T-helper 1 cell treated with Interleukin-12 subunit alpha and Interleukin-12 subunit beta and Interleukin-4 antibody, amounts not matched to agents 30 μg/mL and 1 μg/mL, for 36 hours (primary cell): ENCODE data around the gene CHIA.

ENCODE experiments used
- H3K27ac Mint-ChIP-seq: one replicate; pipeline ENCODE4 v1.8.0; 2021; ENCODE audit warnings: mild to moderate bottlenecking, mixed read lengths
- H3K27me3 Mint-ChIP-seq: one replicate; pipeline ENCODE4 v1.8.0; 2021; ENCODE audit warnings: low read depth, mixed read lengths
- H3K36me3 Mint-ChIP-seq: one replicate; pipeline ENCODE4 v1.8.0; 2021; ENCODE audit warnings: low read depth, mixed read lengths
- H3K4me1 Mint-ChIP-seq: one replicate; pipeline ENCODE4 v1.8.0; 2021; ENCODE audit warnings: low read depth, mixed read lengths
- H3K4me3 Mint-ChIP-seq: one replicate; pipeline ENCODE4 v1.8.0; 2021; ENCODE audit warnings: mild to moderate bottlenecking, moderate library complexity, mixed read lengths
- H3K9me3 Mint-ChIP-seq: one replicate; pipeline ENCODE4 v1.8.0; 2021; ENCODE audit warnings: mixed read lengths

Gene CHIA

GRCh38 chr1:111290630-111291029, at the start of gene CHIA:
Gene CHIA, plus strand, starts transcription at chr1:111290851. Its CDS starts 19,617 bp downstream, at chr1:111310468.
- H3K4me1 Mint-ChIP-seq = no peaks in the 10 kb centered on the region
- H3K4me3 Mint-ChIP-seq = no peak within 1 kb of the TSS
- H3K27ac Mint-ChIP-seq = no peak within 1 kb of the TSS
- no peaks in the 10 kb centered on the region for H3K36me3 Mint-ChIP-seq
- peaks cover 4% of the 10 kb centered on the region for H3K9me3 Mint-ChIP-seq
- no peaks in the 10 kb centered on the region for H3K27me3 Mint-ChIP-seq

DNA sequence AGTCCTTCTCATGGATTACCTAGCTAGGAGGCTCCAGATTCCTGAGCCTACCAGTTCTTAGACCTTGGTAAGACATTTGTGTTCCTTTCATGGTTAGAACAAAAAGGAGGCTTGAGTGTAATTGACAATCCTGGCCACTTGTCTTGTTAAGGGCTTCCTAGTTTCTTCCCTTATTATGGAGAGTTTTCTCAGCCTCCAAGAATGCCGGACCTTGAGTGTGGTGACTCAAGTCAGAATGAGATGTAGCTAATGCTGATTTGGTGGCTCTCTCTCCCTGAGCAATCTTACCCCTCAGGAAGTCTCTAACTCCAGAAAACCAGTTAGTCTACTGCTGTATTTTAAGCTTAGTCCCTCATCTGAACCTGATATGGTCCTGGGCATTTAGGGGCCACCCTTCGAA, 48.9 kb upstream of the CHIA start:
- H3K9me3 Mint-ChIP-seq = no peaks in the 10 kb centered on the region
- H3K27ac Mint-ChIP-seq = no peak overlapping the region
- peaks cover 53% of the 10 kb centered on the region for H3K36me3 Mint-ChIP-seq
- no peaks in the 10 kb centered on the region for H3K27me3 Mint-ChIP-seq
- H3K4me3 Mint-ChIP-seq = no peak overlapping the region
- peaks cover 2% of the 10 kb centered on the region for H3K4me1 Mint-ChIP-seq

DNA sequence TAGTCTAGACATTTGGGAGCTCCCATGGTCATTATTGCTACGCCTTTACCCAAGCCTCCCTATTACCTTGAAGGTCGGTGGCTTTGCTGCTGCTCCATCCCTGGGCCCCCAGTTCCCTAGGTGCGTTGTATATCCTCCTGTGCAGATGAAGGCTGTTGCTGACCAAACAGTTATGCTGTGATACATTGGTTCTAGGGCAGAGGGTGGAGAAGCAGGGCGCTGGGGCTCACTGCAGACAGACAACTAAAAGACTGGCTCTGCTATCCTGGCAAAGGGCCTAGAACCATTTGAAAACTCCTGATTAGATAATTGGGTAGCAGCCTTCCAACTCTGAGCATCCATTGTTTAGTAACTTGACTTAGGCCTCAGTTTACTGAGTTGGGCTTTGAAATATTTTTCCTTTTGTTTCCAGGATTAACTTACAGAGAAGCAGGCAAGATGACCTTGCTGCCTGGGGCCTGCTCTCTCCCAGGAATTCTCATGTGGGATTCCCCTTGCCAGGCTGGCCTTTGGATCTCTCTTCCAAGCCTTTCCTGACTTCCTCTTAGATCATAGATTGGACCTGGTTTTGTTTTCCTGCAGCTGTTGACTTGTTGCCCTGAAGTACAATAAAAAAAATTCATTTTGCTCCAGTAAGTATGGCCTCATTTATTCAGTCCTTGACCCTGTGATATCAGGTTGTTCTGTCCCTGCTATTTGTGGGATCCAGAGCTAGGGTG, 47.7 kb upstream of the CHIA start:
- no peak overlapping the region for H3K27ac Mint-ChIP-seq
- peaks cover 42% of the 10 kb centered on the region for H3K36me3 Mint-ChIP-seq

DNA sequence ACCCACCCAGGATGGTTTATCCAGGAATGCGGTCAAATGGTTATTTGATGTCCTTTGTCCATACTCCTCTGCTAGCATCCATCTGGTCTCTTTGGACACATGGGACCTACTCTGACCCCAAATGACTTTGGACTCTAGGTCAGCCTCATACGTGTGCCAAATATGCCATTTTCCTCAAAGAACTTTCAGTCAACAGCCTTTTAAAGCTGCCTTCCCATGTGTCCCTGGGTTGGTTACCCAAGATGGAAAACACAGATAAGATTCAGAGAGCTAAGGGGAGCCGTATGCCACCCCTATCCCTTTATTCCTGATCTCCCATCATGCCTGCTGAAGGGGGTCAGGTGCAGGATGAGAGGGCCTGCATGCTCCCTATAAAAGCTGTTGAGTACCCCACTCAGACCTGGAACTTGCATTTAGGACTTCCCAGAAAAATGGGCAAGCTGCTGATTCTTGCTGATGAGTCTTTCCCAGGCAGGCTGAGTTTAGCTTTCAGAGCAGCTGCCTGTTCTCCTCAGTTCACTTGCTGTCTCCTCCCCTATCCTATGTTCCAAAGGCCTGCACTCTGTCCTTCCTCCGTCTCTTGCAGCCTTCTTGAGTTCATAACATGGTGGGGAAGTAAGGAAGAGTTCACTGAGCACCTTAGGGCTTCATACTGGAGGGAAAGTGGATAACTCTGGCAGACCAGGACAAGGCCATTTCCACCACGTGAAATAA, 43.4 kb upstream of the CHIA start:
- Mint-ChIP-seq H3K27me3 (peaks cover 5% of the 10 kb centered on the region), H3K9me3 (no peaks in the 10 kb centered on the region), H3K27ac (no peak overlapping the region), H3K4me3 (no peak overlapping the region), H3K4me1 (peaks cover 8% of the 10 kb centered on the region), H3K36me3 (peaks cover 8% of the 10 kb centered on the region)

More for the DNA sequence above, 47.7 kb upstream of the CHIA start:
- H3K4me3 Mint-ChIP-seq = no peak overlapping the region
- peaks cover 2% of the 10 kb centered on the region for H3K4me1 Mint-ChIP-seq
- no peaks in the 10 kb centered on the region for H3K27me3 Mint-ChIP-seq
- H3K9me3 Mint-ChIP-seq = no peaks in the 10 kb centered on the region

GRCh38 chr1:111249960-111250359, 40.7 kb upstream of the CHIA start:
- Mint-ChIP-seq H3K4me1 (peaks cover 8% of the 10 kb centered on the region), H3K27ac (no peak overlapping the region), H3K4me3 (no peak overlapping the region), H3K27me3 (peaks cover 10% of the 10 kb centered on the region), H3K36me3 (no peaks in the 10 kb centered on the region), H3K9me3 (no peaks in the 10 kb centered on the region)

GRCh38 chr1:111251570-111251969, 39.1 kb upstream of the CHIA start:
- no peak overlapping the region for H3K27ac Mint-ChIP-seq

GRCh38 chr1:111252786-111253185, 37.9 kb upstream of the CHIA start:
- H3K36me3 Mint-ChIP-seq = no peaks in the 10 kb centered on the region
- peaks cover 16% of the 10 kb centered on the region for H3K27me3 Mint-ChIP-seq
- H3K4me3 Mint-ChIP-seq = no peak overlapping the region
- H3K4me1 Mint-ChIP-seq = peaks cover 8% of the 10 kb centered on the region
- H3K9me3 Mint-ChIP-seq = no peaks in the 10 kb centered on the region
- H3K27ac Mint-ChIP-seq = no peak overlapping the region

More at GRCh38 chr1:111251570-111251969, 39.1 kb upstream of the CHIA start:
- peaks cover 16% of the 10 kb centered on the region for H3K27me3 Mint-ChIP-seq
- no peaks in the 10 kb centered on the region for H3K36me3 Mint-ChIP-seq
- no peaks in the 10 kb centered on the region for H3K9me3 Mint-ChIP-seq
- H3K4me3 Mint-ChIP-seq = no peak overlapping the region
- peaks cover 8% of the 10 kb centered on the region for H3K4me1 Mint-ChIP-seq

DNA sequence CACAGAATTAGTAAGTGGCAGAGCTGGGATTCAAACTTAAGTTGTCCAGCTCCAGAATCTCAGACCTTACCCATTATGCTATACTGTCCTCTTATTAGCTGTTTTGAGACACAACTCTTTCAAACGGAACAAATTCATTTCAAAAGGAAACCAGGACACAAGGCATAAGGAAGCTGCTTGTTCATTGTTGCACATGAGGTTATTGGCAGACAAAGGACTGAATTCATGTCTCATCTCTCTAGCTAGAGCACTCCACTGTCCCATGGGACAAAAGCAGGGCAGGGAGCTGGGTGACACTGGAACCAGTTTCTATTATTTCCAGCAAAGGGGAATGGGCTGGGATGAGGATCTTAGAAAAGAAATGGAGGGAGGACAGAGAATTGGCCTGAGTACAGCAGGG, 36.8 kb upstream of the CHIA start:
- peaks cover 8% of the 10 kb centered on the region for H3K4me1 Mint-ChIP-seq
- H3K27ac Mint-ChIP-seq = no peak overlapping the region
- no peak overlapping the region for H3K4me3 Mint-ChIP-seq
- H3K27me3 Mint-ChIP-seq = peaks cover 16% of the 10 kb centered on the region
- no peaks in the 10 kb centered on the region for H3K36me3 Mint-ChIP-seq
- H3K9me3 Mint-ChIP-seq = no peaks in the 10 kb centered on the region

DNA sequence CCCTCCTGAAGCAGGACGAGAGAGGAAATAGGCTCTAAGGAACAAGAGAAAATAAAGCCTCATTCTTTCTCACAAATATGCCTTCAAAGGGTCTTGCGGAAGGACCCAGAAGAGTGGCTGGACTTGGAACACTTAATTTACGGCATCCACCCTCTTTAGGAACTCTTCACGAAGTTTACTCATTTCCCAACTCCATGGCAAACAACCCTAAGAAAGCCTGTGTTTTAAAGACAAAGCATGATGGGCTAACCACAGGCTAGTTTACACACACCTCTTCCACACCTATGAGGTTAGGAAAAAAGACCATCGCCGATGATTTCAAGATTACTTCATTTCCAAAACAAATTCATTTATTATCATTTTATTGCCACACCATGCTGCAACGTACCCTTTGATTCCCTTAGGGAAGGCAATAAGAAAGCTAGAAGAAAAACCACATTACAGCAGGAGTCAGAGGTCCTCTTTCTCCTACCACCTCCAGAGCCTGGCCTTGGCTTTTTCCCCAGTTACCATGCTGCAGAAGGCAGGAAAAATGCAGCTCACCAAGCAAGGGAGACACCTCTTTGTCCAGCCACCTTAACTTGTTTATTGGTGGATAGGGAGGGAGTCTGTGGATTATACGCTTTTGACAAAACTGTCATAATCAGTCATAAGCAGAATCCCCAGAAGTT, 33.5 kb upstream of the CHIA start:
- H3K4me3 Mint-ChIP-seq = no peak overlapping the region
- H3K27ac Mint-ChIP-seq = no peak overlapping the region
- H3K27me3 Mint-ChIP-seq = peaks cover 21% of the 10 kb centered on the region
- H3K36me3 Mint-ChIP-seq = no peaks in the 10 kb centered on the region
- H3K4me1 Mint-ChIP-seq = no peaks in the 10 kb centered on the region
- peaks cover 2% of the 10 kb centered on the region for H3K9me3 Mint-ChIP-seq

- Mint-ChIP-seq H3K27ac (no peak overlapping the region), H3K27me3 (peaks cover 55% of the 10 kb centered on the region), H3K9me3 (peaks cover 14% of the 10 kb centered on the region), H3K4me1 (peaks cover 3% of the 10 kb centered on the region), H3K4me3 (no peak overlapping the region), H3K36me3 (peaks cover 5% of the 10 kb centered on the region)
Measured at GRCh38 chr1:111267801-111268508, 22.7 kb upstream of the CHIA start.

- peaks cover 44% of the 10 kb centered on the region for H3K27me3 Mint-ChIP-seq
- H3K9me3 Mint-ChIP-seq = peaks cover 9% of the 10 kb centered on the region
- peaks cover 7% of the 10 kb centered on the region for H3K4me1 Mint-ChIP-seq
- no peak overlapping the region for H3K27ac Mint-ChIP-seq
- peaks cover 5% of the 10 kb centered on the region for H3K36me3 Mint-ChIP-seq
- H3K4me3 Mint-ChIP-seq = no peak overlapping the region
Measured at GRCh38 chr1:111269825-111270406, 20.7 kb upstream of the CHIA start.

GRCh38 chr1:111270771-111271463, 19.7 kb upstream of the CHIA start:
- Mint-ChIP-seq H3K36me3 (peaks cover 5% of the 10 kb centered on the region), H3K27me3 (peaks cover 41% of the 10 kb centered on the region)

GRCh38 chr1:111271464-111271801, 19.2 kb upstream of the CHIA start:
- no peak overlapping the region for H3K4me3 Mint-ChIP-seq
- H3K36me3 Mint-ChIP-seq = peaks cover 5% of the 10 kb centered on the region
- H3K9me3 Mint-ChIP-seq = peaks cover 2% of the 10 kb centered on the region
- H3K27ac Mint-ChIP-seq = no peak overlapping the region
- H3K4me1 Mint-ChIP-seq = peaks cover 18% of the 10 kb centered on the region
- H3K27me3 Mint-ChIP-seq = peaks cover 36% of the 10 kb centered on the region

More at GRCh38 chr1:111270771-111271463, 19.7 kb upstream of the CHIA start:
- Mint-ChIP-seq H3K4me1 (peaks cover 14% of the 10 kb centered on the region), H3K27ac (no peak overlapping the region), H3K4me3 (no peak overlapping the region), H3K9me3 (peaks cover 5% of the 10 kb centered on the region)

DNA sequence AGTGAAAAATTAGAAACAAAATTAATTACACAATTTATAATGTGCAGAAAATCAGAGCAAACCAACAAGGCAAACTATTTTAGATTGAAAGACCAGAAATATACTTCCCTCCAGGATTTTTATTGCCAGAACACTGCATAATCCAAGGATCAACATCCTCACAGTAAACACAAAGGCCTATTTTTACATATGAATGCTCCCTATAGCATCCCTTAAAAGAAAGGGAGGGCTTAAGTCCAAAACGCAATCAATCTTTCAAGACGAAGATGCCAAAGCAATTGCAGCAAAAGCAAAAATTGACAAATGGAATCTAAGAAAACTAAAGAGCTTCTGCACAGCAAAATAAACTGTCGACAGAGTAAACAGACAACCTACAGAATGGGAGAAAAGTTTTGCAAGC, 18.6 kb upstream of the CHIA start:
- Mint-ChIP-seq H3K9me3 (peaks cover 7% of the 10 kb centered on the region), H3K27ac (no peak overlapping the region), H3K4me3 (no peak overlapping the region), H3K27me3 (peaks cover 31% of the 10 kb centered on the region), H3K36me3 (peaks cover 5% of the 10 kb centered on the region), H3K4me1 (peaks cover 19% of the 10 kb centered on the region)
